COLO668 (cell line): ENCODE data around the gene BCAS1.
"Not testable (repeated sequence)": the region's sequence is repeated elsewhere in the genome, so short reads cannot be mapped to it uniquely, and the experiment has no call there.

Source experiments
- DNase-seq: peaks from one replicate; lab custom pipeline; 2025; ENCODE audit not compliant: unreplicated experiment; lab: John Stamatoyannopoulos, UW

BCAS1 gene

GRCh38 chr20:53994088-53994487, 76.3 kb downstream of the BCAS1 start:
- DNase-seq: no peak

- no peak for DNase-seq
Measured at GRCh38 chr20:53993310-53993709, 77.1 kb downstream of the BCAS1 start.

DNA sequence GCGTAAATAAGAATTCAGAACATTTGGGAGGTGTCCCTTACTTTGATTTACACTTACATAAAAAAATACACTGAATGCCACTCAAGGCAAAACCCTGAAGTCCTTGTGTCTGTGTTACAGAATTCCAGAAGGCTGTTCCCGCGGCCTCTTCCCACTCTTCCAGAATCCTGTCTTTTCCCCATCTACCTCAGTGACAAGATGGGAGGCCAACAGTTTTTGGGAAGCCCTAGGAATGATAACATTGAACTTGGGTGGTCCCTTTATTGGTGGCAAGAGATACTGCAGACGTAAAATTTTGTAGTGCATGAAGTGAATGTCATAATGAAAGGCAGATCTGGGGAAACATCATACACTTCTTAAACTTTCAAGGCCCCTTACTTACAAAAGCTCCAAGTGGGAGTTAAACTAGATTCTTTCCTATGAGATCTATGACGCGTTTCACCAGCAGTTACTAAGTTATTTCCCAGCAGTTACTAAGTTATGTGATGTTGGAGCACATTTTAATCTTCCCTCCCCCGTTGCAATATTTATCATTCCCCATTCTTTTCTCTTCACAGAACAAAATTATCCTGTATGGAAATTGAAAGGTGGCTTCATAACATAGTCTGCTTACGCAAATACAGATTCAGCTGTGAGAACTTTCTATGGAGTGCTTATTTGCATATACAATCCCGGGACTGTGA, 79.5 kb downstream of the BCAS1 start:
- DNase-seq: no peak

GRCh38 chr20:53990003-53990402, 80.4 kb downstream of the BCAS1 start:
- no peak for DNase-seq

- DNase-seq: no peak
Measured at GRCh38 chr20:53989401-53989800, 81.0 kb downstream of the BCAS1 start.

DNA sequence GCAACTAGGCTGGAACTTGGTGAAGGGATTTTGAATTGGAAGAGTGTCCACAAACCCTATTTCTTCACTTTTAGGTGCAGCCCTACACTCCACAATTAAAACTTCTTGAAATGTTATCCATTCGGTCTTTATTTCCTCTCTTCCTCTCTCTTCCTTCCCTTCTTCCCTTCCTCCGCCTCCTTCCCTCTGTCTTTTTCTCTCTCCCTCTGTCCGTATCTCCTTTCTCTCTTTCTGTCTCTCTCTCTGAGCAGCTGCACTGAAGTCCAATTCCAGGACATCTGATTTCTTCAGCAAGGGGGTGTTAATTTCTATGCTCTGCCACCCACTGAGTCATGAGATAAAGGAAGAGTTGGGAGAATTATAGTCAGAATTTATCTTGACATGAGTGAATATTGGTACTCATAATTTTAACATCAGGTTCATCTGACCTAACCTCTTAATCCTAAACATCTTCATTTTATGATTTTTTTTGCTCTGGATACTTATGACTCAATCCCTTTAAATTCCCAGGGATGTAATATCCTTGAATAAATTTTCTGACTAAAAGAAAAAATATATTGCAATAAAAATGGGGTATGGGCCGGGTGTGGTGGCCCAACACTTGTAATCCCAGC, 84.2 kb downstream of the BCAS1 start:
- no peak for DNase-seq

DNA sequence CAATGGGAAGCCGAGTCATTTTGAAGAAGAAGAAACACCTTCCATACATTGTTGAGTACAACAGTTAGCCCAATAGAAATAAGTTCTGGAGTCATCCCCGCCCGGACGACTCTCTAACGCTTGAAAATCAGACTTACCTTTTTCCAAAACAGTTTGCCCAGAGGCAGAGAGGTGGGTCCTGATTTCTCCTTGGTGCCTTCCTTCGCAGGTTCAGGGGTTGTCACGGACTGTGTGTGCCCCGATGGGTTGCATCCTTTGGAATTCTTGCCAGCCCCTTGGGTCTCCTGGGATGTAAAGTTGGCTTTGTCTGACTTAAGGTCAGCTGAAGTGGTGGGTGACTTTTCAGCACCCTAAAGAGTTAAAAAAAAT, 85.3 kb downstream of the BCAS1 start:
- DNase-seq: no peak

DNA sequence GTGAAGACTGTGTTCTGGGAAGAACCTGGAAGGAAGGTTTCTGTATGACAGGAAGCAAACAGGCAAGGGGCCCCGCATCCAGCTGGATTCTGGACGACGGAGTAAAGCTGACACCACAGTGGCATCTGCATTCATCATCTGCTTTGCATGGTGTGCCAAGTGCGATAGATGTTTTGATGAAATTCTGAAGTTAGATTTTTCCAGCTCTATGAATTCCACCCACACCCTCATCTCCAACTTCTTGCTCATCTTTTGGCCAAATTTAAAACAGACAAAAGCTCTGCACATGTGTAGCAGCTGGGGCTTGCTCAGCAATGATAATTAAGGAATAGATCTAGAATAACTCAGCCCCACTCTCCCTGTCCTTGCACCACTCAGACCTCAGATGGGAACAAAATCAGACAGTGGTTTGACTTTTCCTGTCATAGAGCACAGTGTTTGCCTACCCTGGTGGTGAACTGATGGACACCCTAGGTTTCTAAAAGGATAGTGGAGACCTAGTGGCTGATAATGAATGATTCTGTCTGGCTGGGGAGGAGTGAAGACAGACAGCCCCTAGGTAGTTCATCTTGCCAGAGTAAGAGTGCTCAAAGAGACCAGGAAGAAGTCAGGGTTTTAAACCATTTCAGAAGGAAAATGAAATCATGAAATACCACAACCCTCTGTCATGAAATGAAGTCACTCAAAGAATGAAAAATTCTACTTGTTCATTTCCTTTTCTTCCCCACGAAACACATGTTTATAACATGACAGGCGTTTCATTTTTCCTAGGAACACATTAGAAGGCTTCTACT, 85.8 kb downstream of the BCAS1 start:
- DNase-seq: no peak

DNA sequence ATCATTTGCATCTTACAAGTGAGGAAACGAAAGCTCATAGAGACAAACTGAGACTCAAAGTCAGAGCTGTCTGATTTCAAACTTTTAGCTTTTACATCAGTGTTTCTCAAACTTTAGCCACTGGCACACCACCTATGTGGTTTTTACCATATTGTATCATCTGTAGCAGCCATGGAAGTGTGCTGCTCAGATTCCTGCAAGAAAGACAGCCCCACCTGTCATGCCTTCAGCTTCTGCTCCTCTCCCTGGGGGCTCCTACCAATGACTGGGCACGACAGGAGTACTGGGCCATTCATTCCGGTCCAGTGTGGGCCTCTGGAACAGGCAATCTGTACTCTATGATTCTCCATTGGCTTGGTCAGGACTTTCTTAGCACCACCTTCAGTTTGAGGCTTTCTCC, 87.0 kb downstream of the BCAS1 start:
- DNase-seq: no peak

GRCh38 chr20:53982624-53983023, 87.8 kb downstream of the BCAS1 start:
- no peak for DNase-seq

DNA sequence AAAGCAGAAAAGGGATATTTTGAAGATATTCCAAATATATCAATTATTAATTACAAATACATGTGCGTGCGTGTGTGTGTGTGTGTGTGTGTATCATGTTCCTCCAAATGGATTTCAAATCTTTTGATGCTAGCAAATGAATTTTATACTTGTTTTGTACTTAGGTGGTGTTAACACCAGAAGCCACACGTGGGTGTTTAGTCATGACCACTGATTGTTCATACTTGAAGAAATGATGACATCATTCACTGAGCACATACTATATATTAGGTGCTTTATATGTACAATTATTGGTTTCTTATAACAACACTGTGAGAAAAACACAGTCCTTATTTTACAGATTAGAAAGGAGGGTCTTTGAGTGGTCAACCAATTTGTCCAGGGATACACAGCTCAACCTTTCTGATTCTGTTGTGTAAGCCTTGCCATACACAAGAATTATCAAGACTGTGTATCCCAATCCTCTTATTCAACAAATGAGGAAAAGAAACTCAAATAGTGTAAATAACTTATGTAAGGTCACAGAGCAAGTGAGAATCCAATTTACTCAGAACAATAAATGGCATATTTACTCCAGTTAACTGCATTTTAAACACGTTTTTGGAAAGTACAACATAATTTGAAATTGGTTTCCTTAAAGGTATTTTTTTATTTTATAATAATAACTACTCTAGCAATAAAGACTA, 88.5 kb downstream of the BCAS1 start:
- DNase-seq: no peak

- no peak for DNase-seq
Measured at GRCh38 chr20:53981130-53981529, 89.3 kb downstream of the BCAS1 start.

DNA sequence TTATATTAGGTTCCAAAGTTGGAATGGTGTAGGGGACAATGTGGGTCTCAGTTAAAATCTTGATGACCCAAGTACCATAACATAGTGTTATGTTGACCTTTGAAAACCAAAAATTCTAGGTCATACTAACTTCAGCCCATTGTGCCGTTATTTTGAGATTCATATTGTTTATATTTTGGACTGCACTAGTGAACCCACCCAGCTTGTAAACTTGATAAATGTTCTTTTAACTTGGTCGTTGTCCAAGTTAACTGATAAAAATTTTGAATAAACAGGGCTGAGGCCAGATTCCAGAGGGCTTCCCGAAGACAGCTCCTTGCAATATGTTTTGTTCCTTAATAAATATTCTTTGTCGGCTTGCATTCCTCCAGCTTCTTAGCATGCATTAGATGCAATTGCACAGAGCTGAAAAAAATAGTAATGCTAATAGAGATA, 90.3 kb downstream of the BCAS1 start:
- DNase-seq: no peak

GRCh38 chr20:53978497-53978896, 91.9 kb downstream of the BCAS1 start:
- no peak for DNase-seq

GRCh38 chr20:53977391-53977790, 93.0 kb downstream of the BCAS1 start:
- no peak for DNase-seq

DNA sequence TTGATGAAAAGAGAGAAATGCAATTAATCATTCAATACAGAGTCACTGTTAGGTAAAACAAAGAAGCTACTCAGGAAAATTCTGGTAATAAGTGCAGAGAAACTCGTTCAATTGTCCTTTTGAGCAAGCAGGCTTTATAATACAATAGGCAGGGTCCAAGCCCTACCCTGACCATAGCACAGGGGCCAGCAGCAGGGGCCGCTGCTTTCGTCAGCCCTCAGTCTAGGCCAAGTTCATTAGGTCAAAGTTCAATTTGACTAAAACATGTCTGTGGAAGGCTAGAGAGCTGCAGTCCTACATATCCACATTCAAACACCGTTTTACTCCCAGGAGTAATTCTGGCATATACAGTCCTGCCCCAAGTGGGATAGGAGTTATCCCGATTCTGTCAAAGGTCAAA, 94.6 kb downstream of the BCAS1 start:
- DNase-seq: no peak

DNA sequence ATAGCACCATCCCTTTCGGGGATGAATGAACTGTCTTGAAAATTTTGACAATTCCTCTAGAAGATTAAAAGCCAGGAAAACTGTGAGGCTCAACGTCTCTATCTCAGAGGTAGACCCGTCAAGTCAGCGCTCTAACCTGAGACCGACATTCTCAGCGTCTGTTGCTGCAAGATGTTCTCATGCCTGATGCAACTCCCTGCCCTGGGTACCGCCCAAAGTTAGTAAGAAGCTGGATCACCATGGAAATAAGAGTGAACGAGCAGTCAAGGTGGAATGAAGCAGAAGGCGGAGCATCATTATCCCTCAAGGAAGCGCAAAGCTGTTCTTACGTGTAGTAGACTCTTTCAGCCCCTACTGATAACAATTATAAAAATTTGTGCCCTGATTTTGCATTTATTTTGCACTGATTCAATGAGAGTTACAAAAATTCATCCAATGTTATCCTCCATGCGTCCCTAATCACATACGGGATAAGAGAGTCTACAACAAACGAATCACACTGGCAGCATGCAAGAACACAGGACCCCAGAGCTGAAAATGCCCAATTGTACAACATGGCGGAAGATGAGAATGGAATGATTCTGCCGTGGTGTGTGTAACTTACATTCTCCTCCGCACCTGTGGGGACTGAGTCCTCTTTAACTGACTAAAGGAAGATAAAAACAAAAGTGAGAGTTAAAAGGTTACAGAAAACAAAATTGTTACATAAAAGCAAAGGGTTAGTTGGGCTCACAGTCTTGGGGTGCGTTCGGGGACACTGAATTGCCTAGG, 95.4 kb downstream of the BCAS1 start:
- DNase-seq: no peak

DNA sequence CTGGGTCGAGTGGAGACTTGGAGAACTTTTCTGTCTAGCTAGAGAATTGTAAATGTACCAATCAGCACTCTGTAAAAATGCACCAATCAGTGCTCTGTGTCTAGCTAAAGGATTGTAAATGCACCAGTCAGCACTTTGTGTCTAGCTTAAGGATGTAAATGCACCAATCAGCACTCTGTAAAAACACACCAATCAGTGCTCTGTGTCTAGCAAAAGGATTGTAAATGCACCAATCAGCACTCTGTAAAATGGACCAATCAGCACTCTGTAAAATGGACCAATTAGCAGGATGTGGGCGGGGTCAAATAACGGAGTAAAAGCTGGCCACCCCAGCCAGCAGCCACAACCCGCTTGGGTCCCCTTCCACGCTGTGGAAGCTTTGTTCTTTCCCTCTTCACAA, 96.5 kb downstream of the BCAS1 start:
- DNase-seq: not testable (repeated sequence)

- DNase-seq: no peak
Measured at GRCh38 chr20:53972179-53972578, 98.2 kb downstream of the BCAS1 start.

- DNase-seq: no peak
Measured at GRCh38 chr20:53971096-53971683, 99.2 kb downstream of the BCAS1 start.

GRCh38 chr20:53970232-53970631, 100.2 kb downstream of the BCAS1 start:
- no peak for DNase-seq
